ENCODE measurements around the gene RRBP1.

RRBP1 gene

DNA sequence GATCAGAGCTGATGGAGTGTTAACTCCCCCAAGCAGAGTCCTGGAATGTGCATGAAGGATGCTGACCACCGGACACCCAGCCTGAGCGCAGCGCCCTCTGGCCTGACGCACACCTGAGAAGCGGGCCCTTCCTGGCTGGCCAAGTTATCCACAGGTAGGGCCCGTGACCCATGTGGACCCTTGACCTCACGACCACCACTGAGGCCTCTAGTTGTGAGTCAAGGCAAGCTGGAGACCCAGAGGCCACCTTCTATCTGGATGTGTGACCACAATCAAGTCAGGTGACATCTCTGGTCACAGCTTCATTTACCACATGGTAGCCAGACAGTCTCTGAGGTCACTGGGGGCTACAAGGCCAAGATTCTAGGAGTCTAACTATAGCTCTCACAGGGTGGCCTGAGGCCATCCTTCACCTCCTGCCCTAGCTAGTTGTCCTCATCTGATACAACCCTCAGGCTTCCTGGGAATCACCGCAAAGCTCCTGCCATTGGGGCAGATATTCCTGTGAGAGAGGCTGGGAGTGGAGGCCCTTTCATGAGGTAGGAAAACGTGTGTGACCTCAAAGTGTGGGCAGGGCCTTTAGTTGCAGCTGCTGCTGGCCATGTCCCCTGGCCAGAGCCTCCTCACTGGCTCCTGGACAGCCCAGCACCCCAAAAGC is 59.1 kb downstream of the RRBP1 start:
- TF ChIP-seq, protein P1, sequence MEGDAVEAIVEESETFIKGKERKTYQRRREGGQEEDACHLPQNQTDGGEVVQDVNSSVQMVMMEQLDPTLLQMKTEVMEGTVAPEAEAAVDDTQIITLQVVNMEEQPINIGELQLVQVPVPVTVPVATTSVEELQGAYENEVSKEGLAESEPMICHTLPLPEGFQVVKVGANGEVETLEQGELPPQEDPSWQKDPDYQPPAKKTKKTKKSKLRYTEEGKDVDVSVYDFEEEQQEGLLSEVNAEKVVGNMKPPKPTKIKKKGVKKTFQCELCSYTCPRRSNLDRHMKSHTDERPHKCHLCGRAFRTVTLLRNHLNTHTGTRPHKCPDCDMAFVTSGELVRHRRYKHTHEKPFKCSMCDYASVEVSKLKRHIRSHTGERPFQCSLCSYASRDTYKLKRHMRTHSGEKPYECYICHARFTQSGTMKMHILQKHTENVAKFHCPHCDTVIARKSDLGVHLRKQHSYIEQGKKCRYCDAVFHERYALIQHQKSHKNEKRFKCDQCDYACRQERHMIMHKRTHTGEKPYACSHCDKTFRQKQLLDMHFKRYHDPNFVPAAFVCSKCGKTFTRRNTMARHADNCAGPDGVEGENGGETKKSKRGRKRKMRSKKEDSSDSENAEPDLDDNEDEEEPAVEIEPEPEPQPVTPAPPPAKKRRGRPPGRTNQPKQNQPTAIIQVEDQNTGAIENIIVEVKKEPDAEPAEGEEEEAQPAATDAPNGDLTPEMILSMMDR (IDR thresholded peaks at IDR 0.05; ENCODE audit: extremely low read depth, missing control alignments), result no peak
- DNase-seq (ENCODE audit: low spot score), result no peak

DNA sequence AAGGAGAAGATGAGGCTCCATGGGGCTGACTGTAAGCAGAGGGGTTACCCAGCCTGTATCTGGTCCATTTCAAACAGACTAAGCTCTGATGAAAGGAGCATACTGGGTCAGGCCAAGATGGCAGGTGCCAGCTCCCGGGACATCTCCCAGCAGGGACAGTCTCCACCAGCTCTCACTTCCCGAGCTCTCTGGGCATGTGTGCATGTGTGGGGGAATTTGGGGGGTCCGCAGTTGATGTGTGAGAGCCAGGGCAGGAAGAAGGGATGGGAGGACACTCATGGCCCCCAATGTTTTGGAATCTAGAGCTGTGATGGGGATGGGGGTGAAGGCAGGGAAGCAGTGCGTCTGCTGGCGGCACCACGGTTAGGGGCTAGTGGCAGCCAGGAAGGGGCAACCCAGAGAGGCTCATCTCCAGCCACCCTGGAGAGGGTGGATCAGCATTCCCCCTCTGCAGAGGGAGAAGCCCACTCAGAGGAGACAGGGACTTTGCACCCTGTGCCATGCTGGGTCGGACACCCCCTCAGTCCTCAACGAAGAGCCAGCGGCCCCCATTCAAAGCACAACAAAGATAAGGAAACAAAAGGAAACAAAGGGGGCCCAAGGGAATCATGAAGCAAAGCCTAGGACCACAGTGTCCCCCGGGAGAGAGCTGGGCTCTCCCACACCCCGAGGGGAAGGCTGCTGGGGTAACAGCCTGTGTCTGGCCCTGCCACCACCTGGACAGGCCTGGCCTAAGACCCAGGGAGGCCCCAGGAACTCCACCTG is 59.8 kb downstream of the RRBP1 start:
- DNase-seq (ENCODE audit: low spot score), result no peak
- TF ChIP-seq, protein P1 (IDR thresholded peaks at IDR 0.05; ENCODE audit: extremely low read depth, missing control alignments), result no peak

DNA sequence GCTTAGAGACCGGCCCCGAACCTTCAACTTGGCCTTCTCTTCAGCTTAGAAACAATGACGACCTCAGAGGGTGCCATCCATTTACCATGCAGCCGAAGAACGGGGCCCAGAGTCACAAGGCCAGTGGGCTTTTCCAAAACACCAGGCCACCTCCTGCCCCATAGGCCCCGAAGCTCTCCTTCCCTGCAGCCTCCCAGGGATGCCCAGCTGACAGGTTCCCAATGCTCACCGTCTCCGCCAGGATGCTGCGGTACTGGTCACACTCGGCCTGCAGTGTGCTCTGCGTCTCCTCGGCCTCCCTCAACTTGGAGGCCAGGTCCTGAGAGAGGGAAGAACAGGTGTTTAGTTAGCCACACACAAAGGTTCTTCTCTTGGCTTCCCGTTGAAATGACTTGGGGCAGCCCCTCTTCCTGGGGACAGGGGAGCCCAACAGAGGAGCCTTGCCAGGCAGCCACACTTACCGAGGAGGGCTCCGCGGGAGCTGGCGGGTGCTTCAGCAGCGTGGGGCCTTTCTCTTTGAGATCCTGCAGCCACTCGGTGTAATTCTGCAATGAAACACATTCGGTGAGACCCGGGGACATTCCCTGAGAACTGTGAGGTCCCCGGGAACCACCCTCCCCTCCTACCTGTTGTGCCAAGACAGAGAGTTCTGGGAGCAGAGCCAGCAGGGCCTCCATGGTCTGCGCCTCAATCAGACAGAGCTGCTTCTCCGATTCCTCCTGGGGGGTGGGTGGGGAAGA is 60.6 kb downstream of the RRBP1 start:
- TF ChIP-seq, protein P1 (IDR thresholded peaks at IDR 0.05; ENCODE audit: extremely low read depth, missing control alignments), result no peak
- no peak for DNase-seq (ENCODE audit: low spot score)

DNA sequence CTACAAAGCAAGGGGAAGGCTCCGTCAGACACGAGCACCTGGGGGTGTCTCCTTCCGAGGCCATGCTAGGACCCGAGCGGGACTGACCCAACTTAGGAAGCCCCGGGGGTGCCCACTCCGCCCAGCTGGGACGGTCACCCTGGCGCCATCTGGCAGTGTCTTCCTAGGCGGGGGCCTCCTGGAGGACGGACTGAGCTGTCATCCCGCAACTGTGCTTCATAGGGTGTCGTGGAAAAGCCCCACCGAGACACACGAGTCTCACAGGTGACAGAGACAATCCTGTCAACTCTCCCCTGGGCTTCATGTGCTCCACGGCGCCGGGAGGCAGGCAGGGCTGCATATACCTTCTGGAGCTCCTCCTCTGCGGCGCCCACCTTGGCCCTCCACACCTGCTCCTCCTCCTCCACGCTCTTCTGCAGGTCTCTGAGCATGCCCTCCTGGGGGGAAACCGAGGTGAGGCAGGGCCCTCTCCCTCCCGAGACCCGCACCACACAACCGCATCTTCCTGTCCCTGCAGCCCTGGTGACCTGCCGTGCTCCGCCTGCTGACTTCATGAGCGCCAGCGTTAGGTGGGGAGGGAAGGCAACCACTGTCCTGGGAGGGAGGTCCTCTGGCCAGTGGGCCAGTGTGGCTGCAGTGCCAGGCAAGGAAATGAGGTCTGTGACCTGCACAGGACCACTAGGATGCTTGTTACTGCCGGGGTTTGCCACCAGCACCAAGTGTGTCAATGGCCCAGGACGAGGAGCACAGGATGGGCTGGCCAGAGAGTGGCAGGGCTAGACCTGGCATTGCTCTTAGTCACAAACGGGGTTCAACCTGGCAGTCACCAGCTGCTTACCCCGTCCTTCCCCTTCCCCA is 61.4 kb downstream of the RRBP1 start:
- no peak for DNase-seq (ENCODE audit: low spot score)
- TF ChIP-seq, protein P1 (IDR thresholded peaks at IDR 0.05; ENCODE audit: extremely low read depth, missing control alignments), result no peak

DNA sequence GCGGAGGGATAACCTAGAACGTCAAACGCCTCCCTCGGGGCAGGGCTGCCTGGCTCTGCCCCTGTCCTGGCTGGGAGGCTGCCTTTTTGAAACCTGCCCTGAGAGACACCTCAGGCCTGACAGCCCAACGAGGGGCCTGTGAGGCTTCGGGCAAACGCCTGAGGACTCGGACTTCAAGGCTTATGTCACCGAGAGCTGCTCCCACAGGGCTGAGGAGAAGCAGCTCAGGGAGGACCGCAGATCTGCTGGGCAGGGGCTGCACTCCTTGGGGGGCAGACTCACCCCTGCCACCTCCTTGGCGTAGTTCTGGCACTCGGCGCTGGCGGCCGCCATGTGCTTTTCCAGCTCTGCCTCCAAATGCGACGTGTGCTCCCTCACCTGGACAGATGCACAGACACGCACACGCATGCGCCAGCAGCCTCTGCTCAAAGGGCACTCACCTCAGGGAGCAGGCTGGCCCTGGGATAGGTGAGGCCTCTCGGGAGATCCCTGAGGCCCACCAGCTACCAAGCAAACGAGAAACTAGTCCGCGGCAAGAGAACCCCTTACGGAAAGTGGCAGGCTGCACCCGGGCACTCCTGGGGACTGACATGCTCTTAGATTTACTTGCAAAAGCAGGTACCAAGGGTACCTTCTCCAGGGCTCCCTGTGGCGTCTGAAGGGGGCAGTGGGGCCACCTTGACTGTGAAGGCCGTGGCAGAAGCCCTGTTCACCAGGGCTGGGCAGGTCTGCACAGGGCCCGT is 62.5 kb downstream of the RRBP1 start:
- TF ChIP-seq, protein P1 (IDR thresholded peaks at IDR 0.05; ENCODE audit: extremely low read depth, missing control alignments), result no peak
- no peak for DNase-seq (ENCODE audit: low spot score)

DNA sequence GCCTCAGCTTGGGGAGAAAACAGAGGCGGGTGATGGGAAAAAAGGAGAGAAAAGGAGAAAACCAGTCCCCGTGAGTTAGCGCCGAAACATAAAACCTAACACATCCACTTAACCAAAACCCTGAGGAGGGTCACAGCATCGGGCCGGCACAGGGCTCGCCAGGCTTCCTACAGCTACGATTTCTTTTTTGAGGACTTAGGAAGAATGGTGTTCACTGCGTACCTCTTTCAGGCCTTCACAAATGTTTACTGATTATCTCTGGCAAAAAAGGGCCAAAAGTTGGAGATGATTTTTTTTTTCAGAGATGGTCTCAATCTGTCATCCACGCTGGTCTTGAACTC is 63.4 kb downstream of the RRBP1 start:
- DNase-seq (ENCODE audit: low spot score), result no peak

More for the DNA sequence above, 63.4 kb downstream of the RRBP1 start:
- TF ChIP-seq, protein P1 (IDR thresholded peaks at IDR 0.05; ENCODE audit: extremely low read depth, missing control alignments), result no peak
